Skeletal muscle tissue (tissue), 4 donors: ENCODE results near the gene DLG2. TPM values are rescaled to one million over a fixed set of nuclear protein-coding genes. Genes with fewer than 3 reads are reported as not detected.

Experiments used
- H3K27ac ChIP-seq: one replicate; pipeline ENCODE4 v1.7.0; 2013; ENCODE audit warnings: mild to moderate bottlenecking, low read depth, low read length, inconsistent platforms
- H3K27me3 ChIP-seq, 3 donors: one replicate each; pipeline ENCODE4 v1.7.0; 2013; ENCODE audit warnings: low read length in 3 of 3; ENCODE audit not compliant: control insufficient read depth in 3 of 3, insufficient read depth in 3 of 3
- H3K36me3 ChIP-seq, 3 donors: one replicate each; pipeline ENCODE4 v1.7.0; 2013; ENCODE audit warnings: low read length in 3 of 3; ENCODE audit not compliant: control insufficient read depth in 3 of 3, insufficient read depth in 3 of 3
- H3K4me1 ChIP-seq, 3 donors: one replicate each; pipeline ENCODE4 v1.7.0; 2013; ENCODE audit warnings: low read length in 3 of 3, mild to moderate bottlenecking in 3 of 3; ENCODE audit not compliant: control insufficient read depth in 3 of 3, insufficient read depth in 3 of 3
- H3K4me3 ChIP-seq, 3 donors: one replicate each; pipeline ENCODE4 v1.7.0; 2013; ENCODE audit warnings: low read length in 3 of 3
- H3K9ac ChIP-seq, 3 donors: one replicate each; pipeline ENCODE4 v1.7.0; 2013; ENCODE audit warnings: low read length in 3 of 3, mild to moderate bottlenecking in 3 of 3, moderate library complexity in 2 of 3, low read depth in 1 of 3
- H3K9me3 ChIP-seq, 3 donors: one replicate each; pipeline ENCODE4 v1.7.0; 2013; ENCODE audit warnings: low read length in 3 of 3; ENCODE audit not compliant: control insufficient read depth in 3 of 3
- total RNA-seq: library from RNA; depleted of rRNA; stranded (reverse); fragments of >200 nt; gene quantifications from one replicate; pipeline ENCODE4 v1.2.3, GENCODE V29; 2014
- donor health status: Osteomylitis.

Gene DLG2
- total RNA-seq, 1 donor from 2014 or later = 18.3 TPM

- Histone ChIP-seq H3K4me1 (peaks cover 6 to 10% (median 9%) of the 10 kb centered on the region in 3 donors), H3K36me3 (no peaks in the 10 kb centered on the region), H3K4me3 (no peak overlapping the region), H3K27ac (no peak overlapping the region), H3K27me3 (no peaks in the 10 kb centered on the region), H3K9me3 (no peaks in the 10 kb centered on the region), H3K9ac (no peak overlapping the region)
These were observed 702.9 kb downstream of the DLG2 start for GRCh38 chr11:84924154-84924692.

- H3K27me3 ChIP-seq = no peaks in the 10 kb centered on the region
- no peak overlapping the region for H3K27ac ChIP-seq
- H3K4me3 ChIP-seq = peak overlapping the region in 1 of 3 donors; percentile 15
- H3K36me3 ChIP-seq = no peaks in the 10 kb centered on the region
- H3K4me1 ChIP-seq = peaks cover 6 to 10% (median 9%) of the 10 kb centered on the region in 3 donors
- no peaks in the 10 kb centered on the region for H3K9me3 ChIP-seq
- H3K9ac ChIP-seq = no peak overlapping the region
These were observed 703.7 kb downstream of the DLG2 start for GRCh38 chr11:84923489-84923888.

- H3K27ac ChIP-seq = no peak overlapping the region
- peak overlapping the region in 2 of 3 donors; percentile 42 to 63 for H3K9ac ChIP-seq
- H3K4me3 ChIP-seq = peak overlapping the region; percentile 6 to 59 (median 54)
- no peaks in the 10 kb centered on the region for H3K9me3 ChIP-seq
- H3K36me3 ChIP-seq = no peaks in the 10 kb centered on the region
- H3K27me3 ChIP-seq = no peaks in the 10 kb centered on the region
- peaks cover 6 to 10% (median 9%) of the 10 kb centered on the region in 3 donors for H3K4me1 ChIP-seq
These were observed 704.3 kb downstream of the DLG2 start for GRCh38 chr11:84922836-84923235.

- Histone ChIP-seq H3K27ac (no peak overlapping the region), H3K9ac (no peak overlapping the region), H3K27me3 (no peaks in the 10 kb centered on the region), H3K4me1 (peaks cover 6 to 10% (median 9%) of the 10 kb centered on the region in 3 donors), H3K4me3 (peak overlapping the region in 1 of 3 donors; percentile 54), H3K9me3 (no peaks in the 10 kb centered on the region), H3K36me3 (no peaks in the 10 kb centered on the region)
These were observed 704.8 kb downstream of the DLG2 start for GRCh38 chr11:84922212-84922805.

- no peaks in the 10 kb centered on the region for H3K4me1 ChIP-seq
- H3K9me3 ChIP-seq = no peaks in the 10 kb centered on the region
- H3K4me3 ChIP-seq = no peak overlapping the region
- no peak overlapping the region for H3K9ac ChIP-seq
- no peaks in the 10 kb centered on the region for H3K36me3 ChIP-seq
- no peak overlapping the region for H3K27ac ChIP-seq
- H3K27me3 ChIP-seq = no peaks in the 10 kb centered on the region
These were observed 712.6 kb downstream of the DLG2 start for GRCh38 chr11:84914511-84914910.

GRCh38 chr11:84909740-84910139, 717.4 kb downstream of the DLG2 start:
- Histone ChIP-seq H3K27ac (no peak overlapping the region), H3K4me1 (no peaks in the 10 kb centered on the region), H3K36me3 (no peaks in the 10 kb centered on the region), H3K4me3 (no peak overlapping the region), H3K9ac (no peak overlapping the region), H3K27me3 (no peaks in the 10 kb centered on the region), H3K9me3 (no peaks in the 10 kb centered on the region)

GRCh38 chr11:84906995-84907394, 720.1 kb downstream of the DLG2 start:
- Histone ChIP-seq H3K36me3 (no peaks in the 10 kb centered on the region), H3K27me3 (no peaks in the 10 kb centered on the region), H3K4me3 (no peak overlapping the region), H3K27ac (no peak overlapping the region), H3K9me3 (no peaks in the 10 kb centered on the region), H3K9ac (no peak overlapping the region), H3K4me1 (no peaks in the 10 kb centered on the region)

GRCh38 chr11:84905411-84905810, 721.7 kb downstream of the DLG2 start:
- Histone ChIP-seq H3K9ac (no peak overlapping the region), H3K36me3 (no peaks in the 10 kb centered on the region), H3K27ac (no peak overlapping the region), H3K4me1 (no peaks in the 10 kb centered on the region), H3K9me3 (no peaks in the 10 kb centered on the region), H3K27me3 (no peaks in the 10 kb centered on the region), H3K4me3 (no peak overlapping the region)

- no peak overlapping the region for H3K9ac ChIP-seq
- H3K4me1 ChIP-seq = no peaks in the 10 kb centered on the region
- no peaks in the 10 kb centered on the region for H3K36me3 ChIP-seq
- H3K27ac ChIP-seq = no peak overlapping the region
- no peaks in the 10 kb centered on the region for H3K9me3 ChIP-seq
- no peaks in the 10 kb centered on the region for H3K27me3 ChIP-seq
- no peak overlapping the region for H3K4me3 ChIP-seq
These were observed 724.7 kb downstream of the DLG2 start for GRCh38 chr11:84902445-84902844.

- no peaks in the 10 kb centered on the region for H3K27me3 ChIP-seq
- no peaks in the 10 kb centered on the region for H3K36me3 ChIP-seq
- H3K4me1 ChIP-seq = no peaks in the 10 kb centered on the region
- H3K9ac ChIP-seq = no peak overlapping the region
- H3K27ac ChIP-seq = no peak overlapping the region
- no peak overlapping the region for H3K4me3 ChIP-seq
- no peaks in the 10 kb centered on the region for H3K9me3 ChIP-seq
These were observed 725.2 kb downstream of the DLG2 start for GRCh38 chr11:84901991-84902390.
